Measurements from ENCODE around the gene SPIB.
"Not testable (repeated sequence)": the region's sequence is repeated elsewhere in the genome, so short reads cannot be mapped to it uniquely, and the experiment has no call there.

The SPIB gene

DNA sequence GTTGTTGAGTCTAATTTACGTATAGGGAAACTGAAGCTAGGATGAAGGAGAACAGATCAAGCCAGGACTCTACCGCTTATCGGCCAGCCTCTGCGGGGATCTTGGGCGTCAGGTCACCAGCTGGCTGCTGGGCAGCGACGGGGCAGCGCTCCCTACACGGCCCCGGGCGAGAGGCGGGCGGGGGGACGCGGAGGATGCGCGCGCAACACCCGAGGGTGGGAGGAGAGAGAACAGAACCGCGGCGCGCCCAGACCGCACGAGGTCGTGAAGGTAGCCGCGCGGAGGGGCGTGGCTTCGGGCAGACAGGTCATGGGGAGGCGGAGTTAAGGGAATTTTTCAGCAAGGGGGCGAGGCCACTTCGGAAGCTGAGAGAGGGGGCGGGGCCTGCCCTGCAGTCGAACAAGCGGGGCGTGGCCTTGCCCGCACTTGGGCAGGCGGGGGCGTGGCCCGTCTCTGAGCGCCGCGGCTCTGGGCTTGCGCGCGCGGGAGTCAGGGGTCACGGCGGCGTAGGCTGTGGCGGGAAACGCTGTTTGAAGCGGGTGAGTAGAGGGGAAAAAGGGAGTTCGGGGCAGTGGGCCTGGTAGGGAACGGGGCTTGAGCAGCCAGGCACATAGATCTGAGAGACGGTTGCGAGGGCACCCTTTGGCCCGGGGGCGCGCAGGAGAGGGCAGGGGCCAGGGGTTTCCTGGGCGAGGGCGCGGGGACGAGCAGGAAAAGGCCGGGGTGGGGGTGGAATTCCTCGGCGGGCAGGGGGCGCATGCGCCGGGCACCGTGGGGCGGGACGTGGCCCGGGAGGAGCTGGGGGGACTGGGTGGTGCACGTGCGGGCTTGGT, 34.7 kb upstream of the SPIB start, which contains the start of gene POLD1:
TSS of gene POLD1 (plus strand) at position 496 of the 833 bp plus-strand sequence. CDS start 14,505 bp downstream, outside the sequence.
- H3K4me3 ChIP-seq (ENCODE audit: control insufficient read depth, low read depth, low read length): peak within 1 kb of the TSS; percentile 61
- TF ChIP-seq, protein P1, sequence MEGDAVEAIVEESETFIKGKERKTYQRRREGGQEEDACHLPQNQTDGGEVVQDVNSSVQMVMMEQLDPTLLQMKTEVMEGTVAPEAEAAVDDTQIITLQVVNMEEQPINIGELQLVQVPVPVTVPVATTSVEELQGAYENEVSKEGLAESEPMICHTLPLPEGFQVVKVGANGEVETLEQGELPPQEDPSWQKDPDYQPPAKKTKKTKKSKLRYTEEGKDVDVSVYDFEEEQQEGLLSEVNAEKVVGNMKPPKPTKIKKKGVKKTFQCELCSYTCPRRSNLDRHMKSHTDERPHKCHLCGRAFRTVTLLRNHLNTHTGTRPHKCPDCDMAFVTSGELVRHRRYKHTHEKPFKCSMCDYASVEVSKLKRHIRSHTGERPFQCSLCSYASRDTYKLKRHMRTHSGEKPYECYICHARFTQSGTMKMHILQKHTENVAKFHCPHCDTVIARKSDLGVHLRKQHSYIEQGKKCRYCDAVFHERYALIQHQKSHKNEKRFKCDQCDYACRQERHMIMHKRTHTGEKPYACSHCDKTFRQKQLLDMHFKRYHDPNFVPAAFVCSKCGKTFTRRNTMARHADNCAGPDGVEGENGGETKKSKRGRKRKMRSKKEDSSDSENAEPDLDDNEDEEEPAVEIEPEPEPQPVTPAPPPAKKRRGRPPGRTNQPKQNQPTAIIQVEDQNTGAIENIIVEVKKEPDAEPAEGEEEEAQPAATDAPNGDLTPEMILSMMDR (IDR thresholded peaks at IDR 0.05; ENCODE audit: control insufficient read depth, insufficient read depth, low read depth, low read length, missing control alignments): no peak
- DNase-seq (ENCODE audit: low read depth): peak; percentile 78

DNA sequence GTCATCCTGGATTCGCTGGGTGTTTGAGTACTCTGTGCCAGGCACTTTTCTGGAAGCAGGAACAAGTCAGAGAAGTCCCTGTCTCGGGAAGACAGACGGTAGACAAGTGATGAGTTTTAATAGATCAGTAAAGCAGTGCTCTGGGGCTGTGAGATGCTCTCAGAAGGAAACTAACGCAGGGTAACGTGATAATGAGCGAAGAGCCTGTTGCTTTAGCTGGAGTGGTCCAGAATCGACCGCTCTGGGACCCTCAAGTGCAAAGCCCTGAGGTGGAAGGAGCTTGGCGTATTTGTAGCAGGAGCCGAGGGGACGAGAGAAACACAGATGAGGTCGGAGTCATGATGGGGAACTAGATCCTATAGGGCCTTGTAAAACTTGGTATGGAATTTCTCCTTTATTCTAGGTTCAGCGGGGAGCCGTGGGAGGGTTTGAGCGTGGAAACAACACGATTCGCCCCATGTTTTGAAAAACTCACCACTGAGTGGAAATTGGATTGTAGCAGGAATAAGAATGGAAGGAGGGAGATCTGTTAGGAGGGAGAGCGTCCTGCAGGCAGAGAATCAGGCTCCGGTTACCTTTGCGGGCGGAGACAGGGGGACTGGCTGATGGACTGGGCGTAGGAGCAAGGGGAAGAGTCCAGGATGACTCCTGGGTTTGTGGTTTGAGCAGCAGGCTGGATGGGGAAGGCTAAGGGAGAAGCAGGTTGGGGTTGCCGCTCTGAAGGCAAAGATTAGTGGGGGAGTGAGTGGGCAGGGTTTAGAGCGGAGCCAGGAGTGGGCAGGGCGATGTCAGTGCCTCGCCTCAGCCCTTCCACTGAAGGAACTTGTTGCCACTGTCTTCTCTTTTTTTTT, 33.8 kb upstream of the SPIB start:
- peak overlapping the region; percentile 61 for H3K4me3 ChIP-seq (ENCODE audit: control insufficient read depth, low read depth, low read length)
- TF ChIP-seq, protein P1 (IDR thresholded peaks at IDR 0.05; ENCODE audit: control insufficient read depth, insufficient read depth, low read depth, low read length, missing control alignments): no peak
- no peak for DNase-seq (ENCODE audit: low read depth)

DNA sequence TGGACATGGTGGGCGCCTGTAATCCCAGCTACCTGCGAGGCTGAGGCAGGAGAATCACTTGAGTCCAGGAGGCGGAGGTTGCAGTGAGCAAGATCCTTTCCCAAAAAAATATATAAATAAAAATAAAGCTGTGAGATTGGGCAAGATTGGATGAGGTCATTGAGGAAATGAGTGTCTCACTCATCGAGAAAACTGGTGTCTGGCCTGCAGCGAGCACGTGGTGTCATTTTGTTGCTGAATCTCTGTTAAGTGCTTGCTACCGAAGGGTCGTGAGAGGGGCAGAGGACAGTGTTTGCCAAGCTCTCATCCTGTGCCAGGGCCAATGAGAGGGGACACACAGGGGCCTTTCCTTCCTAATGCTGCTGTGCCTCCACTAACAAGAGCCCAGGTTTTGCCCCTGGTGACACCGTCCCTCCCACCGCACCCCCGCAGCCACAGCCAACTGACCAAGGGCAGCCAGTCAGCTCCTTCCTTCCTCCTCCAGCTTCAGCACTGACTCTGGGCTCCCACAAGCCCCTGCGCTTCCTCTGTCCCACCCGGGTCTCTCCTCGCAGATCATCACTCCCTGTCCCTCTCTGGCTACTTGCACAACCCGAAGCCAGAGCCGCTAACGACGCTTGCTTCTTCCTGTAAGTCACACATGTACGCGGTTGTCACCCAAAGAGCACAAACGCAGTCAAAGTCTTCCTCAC, 31.4 kb upstream of the SPIB start:
- no peak for DNase-seq (ENCODE audit: low read depth)
- TF ChIP-seq, protein P1 (IDR thresholded peaks at IDR 0.05; ENCODE audit: control insufficient read depth, insufficient read depth, low read depth, low read length, missing control alignments): no peak
- no peak overlapping the region for H3K4me3 ChIP-seq (ENCODE audit: control insufficient read depth, low read depth, low read length)

DNA sequence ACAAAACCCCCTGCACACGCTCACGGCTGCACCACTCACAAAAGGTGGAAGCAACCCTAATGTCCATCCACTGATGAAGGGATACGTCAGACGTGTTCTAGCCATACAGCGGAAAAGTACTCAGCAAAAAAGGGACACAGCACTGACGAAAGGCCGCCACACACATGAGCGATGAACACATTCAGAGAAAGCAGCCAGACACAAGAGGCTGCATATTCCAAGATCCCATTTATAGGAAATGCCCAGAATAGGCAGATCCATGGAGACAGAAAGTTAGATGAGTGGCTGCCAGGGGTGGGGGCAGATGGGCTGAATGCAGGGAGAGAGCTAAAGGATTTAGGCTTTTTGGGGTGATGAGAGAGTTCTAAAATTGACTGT, 30.9 kb upstream of the SPIB start:
- TF ChIP-seq, protein P1 (IDR thresholded peaks at IDR 0.05; ENCODE audit: control insufficient read depth, insufficient read depth, low read depth, low read length, missing control alignments): no peak
- no peak overlapping the region for H3K4me3 ChIP-seq (ENCODE audit: control insufficient read depth, low read depth, low read length)
- DNase-seq (ENCODE audit: low read depth): no peak

DNA sequence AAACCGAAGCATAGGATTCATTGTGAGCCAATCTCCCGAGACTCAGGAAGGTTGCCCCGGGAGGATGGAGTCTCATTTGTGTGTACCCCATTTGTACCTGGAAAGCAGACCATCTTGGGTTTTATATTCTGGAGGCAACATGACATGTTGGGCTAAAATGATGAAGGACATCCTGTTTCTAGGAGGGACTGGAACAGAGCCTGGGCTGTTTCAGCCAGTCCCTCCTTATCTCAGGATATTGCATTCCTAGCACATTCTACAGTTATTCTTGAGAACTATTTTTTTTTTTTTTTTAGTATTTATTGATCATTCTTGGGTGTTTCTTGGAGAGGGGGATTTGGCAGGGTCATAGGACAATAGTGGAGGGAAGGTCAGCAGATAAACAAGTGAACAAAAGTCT, 28.4 kb upstream of the SPIB start:
- DNase-seq (ENCODE audit: low read depth); H3K4me3 ChIP-seq (ENCODE audit: control insufficient read depth, low read depth, low read length): not testable (repeated sequence)

DNA sequence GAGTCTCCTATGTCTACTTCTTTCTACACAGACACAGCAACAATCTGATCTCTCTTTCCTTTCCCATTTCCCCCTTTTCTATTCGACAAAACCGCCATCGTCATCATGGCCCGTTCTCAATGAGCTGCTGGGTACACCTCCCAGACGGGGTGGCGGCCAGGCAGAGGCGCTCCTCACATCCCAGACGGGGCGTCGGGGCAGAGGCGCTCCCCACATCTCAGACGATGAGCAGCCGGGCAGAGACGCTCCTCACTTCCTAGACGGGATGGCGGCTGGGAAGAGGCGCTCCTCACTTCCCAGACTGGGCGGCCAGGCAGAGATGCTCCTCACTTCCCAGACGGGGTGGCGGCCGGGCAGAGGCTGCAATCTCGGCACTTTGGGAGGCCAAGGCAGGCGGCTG, 27.8 kb upstream of the SPIB start:
- not testable (repeated sequence) for DNase-seq (ENCODE audit: low read depth); H3K4me3 ChIP-seq (ENCODE audit: control insufficient read depth, low read depth, low read length)

DNA sequence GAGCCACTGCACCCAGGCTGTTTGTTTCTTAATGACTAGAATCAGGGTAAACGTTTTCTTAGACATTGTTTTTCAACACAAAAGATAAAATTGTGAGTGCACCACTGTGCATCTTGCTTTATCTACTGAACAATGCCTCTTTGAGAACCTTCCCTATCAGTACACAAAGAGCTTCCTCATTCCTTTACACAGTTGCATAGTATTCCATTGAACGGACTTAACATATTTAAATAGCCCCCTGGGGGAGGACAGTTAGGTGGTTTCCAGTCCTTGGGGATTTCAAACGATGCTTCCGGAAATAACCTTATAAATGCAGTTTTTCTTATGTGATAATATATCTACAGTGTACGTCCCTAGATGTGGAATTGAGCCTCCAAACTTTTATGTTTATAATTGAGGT, 26.0 kb upstream of the SPIB start:
- H3K4me3 ChIP-seq (ENCODE audit: control insufficient read depth, low read depth, low read length): no peak overlapping the region
- TF ChIP-seq, protein P1 (IDR thresholded peaks at IDR 0.05; ENCODE audit: control insufficient read depth, insufficient read depth, low read depth, low read length, missing control alignments): no peak
- no peak for DNase-seq (ENCODE audit: low read depth)
